ENCODE data around the gene LYZL1.
"Not testable (repeated sequence)": the region's sequence is repeated elsewhere in the genome, so short reads cannot be mapped to it uniquely, and the experiment has no call there.

Gene LYZL1

DNA sequence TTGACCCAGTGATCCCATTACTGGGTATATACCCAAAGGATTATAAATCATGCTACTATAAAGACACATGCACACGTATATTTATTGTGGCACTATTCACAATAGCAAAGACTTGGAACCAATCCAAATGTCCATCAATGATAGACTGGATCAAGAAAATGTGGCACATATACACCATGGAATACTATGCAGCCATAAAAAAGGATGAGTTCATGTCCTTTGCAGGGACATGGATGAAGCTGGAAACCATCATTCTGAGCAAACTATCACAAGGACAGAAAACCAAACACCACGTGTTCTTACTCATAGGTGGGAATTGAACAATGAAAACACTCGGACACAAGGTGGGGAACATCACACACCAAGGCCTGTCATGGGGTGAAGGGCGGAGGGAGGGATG, 48.7 kb downstream of the LYZL1 start:
- not testable (repeated sequence) for DNase-seq

DNA sequence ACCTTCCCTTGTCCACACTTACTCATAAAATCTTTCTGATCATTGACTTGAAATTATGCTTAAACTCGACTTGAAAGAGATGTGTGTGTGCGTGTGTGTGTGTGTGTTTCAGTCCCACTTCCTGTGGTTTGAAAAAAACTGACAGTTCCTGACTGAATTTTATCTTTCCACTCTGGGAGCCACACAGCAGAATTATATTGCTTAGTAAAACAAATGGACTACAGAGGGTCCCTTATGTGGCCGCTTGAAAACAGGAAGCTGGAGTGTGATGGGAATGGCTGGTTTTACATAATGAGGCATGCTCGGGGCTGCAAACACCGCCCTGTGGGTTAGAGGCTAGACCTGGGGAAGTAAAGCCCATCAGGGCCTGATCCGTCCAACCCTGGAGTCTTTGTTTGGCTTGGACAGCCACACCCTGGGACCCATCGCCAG, 54.8 kb downstream of the LYZL1 start:
- peak in 1 of 2 experiments; percentile 23 for DNase-seq

DNA sequence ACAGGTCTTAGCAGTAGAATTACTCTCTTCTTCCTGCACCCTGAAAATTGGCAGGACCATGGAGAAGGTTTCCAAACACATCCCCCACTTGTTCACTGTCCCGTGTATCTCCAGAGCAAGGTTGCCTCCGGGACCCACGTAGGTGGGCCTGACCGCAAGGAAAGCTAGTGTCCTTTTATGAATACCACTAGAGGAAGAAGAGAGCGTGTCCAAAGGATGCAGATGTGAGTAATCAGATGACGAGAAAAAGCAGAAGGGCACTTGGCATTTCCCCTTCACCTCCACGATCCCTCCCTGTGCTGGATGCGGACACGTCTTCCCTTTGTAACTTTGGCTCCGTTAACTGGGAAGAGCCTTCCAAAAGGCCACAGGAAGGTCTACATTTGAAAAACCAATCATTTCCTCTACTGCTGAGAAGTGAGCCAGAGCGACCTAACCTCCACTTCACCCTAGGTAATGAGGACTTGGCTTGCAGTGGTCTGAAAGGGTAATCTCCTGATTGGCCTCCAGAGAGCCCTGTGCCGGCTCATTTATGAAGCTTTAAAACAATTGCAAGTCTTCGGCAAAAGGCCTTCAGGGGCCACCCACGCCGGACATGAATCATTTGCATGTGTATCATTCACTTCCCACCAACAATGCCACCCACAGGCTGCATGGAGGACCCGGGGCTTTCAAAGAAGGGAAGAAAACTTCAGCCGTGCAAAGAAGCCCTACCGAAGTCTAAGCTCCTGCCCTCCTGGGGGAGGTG, 55.4 kb downstream of the LYZL1 start:
- no peak for DNase-seq

DNA sequence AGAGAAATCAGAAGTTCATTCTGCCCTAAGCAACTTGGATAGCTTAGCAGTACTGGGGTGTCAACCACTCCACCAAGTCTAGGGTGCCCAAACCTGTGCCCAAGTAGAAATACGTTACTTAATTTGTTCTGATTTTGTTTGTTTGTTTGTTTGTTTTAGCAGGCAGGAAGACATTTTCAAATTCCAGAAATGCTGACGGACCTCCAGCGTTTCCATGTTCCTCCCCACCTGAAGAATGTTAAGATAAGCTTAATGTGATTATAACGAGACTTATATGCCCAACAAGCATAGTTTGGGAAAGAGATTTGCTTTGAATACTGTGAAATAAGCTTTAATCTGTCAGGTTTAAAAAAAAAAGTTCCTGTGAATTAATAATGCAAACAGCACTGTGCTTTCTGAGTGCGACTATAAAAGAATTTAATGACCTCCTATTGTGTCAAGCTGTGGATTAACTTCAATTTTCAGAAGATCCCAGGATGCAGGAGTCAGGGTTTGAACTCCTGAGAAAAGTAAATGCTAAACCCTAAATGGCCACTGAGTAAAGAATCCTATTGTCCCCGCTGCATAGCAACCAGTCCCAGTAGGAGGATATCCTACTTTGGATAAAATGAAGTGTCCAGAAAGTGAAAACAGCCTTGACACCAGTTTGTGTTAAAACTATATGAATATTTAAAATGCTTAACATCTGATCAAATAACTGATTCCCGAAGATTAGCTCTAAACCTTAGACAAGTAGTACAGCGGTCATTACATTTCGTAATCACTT, 56.5 kb downstream of the LYZL1 start:
- no peak for DNase-seq

DNA sequence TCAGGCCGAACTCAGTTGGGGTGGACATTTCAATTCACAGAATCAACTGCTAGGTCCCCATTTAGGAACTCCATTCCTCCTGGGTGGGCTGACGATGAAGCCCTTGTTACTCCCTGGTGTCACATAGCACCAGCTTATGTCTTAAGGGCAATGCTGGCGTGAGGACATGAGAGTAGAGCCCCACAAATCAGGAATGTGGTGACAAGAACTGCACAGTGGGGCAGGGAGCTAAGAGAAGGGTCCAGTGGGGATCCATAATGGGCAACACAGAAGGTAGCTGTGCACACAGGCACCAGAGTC, 57.0 kb downstream of the LYZL1 start:
- no peak for DNase-seq

DNA sequence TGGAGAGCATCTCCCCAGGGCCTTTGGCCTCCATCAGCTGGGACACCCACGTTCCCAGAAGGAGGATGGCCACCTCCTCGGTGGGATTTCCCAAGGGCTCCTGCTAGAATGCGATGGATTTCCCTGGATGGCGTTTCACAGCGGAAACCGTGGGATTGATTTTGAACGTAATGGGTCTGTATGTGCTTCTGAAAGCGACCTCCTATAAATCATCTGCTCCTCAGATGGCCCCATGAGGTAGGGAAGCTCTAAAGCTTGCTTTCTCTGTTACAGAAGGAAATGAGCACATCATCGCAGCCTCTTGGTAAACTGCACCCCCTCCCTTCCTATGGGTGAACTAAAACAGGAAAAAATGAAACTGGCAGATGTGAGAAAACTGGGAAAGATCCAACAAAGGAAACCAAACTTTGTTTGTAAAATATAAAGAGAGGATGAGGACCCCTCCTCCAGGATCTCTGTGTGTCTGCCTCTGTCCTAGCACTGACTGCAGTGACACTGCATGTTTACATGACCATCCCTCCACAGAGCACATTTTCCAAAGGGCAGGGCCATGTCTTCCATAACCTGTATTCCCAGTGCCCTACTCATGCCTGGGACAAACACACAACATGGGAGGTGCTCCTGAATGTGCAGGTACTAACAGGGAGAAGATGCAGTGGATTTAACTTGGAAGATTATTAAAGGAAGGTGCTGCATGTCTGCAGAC, 57.6 kb downstream of the LYZL1 start:
- DNase-seq, result no peak

DNA sequence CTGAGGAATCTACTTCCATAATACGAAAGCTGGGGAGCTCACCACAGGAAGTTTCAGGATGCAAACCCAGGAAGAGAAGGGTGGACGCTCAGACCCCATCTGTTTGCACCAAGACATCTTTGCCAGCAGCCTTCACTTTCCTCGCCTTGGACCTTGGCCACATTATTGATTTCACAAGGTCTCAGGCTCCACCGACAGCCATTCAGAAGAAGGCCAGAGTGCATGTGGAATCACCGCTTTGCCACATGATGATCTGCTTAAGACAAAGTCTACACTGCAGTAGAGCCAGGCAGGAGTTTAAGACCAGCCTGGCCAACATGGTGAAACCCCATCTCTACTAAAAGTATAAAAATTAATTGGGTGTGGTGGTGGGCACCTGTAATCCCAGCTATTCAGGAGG, 60.0 kb downstream of the LYZL1 start:
- DNase-seq, result no peak

DNA sequence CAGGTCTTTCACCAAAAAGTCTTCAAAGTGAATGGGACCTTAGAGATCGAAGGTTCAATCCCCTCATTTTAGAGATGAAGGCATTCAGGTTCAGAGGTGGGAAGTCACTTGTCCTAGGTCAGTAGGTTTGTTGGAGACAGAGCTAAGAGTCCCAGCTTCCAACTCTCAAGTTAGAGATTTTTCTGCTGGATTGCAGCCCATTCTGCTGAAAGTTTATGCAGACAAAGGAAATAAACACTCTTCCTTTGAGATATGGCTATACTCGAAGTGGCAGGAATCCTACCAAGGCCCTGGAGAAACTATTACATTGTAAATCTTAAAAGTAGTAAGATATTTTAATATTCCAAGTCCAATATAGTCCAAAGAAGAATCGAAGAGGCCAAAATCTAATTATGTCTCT, 64.4 kb downstream of the LYZL1 start:
- no peak for DNase-seq

DNA sequence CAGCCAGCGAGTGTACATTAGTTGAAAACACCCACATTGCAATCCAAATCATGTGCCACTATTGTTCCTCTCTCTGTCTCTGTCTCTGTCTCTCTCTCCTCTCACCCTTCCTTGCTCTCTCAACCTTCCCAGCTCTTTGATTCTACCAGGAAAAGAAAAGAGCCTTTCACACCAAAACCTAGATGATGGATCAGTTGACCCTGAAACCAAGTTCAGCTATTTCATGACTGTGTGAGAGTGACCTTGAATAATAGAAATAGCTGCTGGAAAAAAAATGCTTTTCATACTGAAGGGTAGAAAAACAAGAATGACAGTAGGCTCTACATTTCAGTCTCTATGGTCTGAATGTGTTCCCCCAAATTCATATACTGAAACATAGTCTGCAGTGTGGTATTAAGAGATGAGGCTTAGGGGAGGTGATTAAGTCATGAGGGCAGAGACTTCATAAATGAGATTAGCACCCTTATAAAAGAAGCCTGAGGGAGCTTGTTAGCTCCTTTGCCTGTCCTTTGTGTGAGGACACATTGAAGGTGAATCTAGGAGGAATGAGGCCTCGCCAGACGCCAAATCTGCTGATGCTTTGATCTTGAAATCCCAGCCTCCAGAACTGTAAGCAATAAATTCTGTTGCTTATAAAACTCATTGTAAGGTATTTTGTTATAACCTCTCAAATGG, 65.2 kb downstream of the LYZL1 start:
- DNase-seq, result no peak

DNA sequence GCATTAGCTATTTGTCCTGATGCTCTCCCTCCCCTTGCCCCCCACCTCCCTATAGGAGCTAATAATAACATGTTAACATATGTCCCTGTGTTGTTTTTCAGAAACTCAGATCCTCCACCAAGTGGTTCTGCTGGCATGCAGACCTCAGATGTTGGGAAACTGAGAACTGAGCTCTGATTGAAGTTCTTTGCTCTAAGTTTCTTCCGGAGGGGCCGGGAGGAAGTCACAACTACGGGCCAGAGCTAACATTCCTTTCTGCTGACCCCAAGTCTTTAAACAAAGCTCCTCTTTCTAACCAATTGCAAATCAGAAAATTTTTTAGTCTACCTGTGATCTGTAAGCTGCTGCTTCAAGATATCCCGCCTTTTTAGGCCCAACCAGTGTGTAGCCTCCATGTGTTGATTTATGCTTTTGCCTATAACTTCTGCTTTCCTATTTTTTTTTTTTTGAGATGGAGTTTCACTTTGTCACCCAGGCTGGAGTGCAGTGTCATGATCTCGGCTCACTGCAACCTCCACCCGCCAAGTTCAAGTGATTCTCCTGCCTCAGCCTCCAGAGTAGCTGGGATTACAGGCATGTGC, 66.6 kb downstream of the LYZL1 start:
- DNase-seq, result no peak

DNA sequence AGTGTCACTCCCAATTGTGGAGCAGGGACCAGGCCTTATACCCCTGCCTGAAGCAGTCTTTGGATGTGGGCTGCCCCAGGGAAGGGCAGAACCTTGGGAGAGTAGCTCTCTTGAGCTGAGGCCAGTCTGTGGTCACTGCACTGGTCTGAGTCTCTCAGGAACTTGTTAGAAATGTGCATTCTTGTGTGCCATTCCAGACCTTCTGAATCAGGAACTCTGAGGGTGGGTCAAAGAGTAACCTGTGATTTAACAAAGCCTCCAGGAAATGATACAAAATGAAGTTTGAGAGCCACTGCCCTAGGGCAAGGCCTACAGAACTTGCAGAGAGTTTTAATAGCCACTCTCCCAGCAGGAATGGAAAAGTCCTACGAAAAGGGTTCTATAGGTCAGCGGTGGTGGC, 68.1 kb downstream of the LYZL1 start:
- DNase-seq, result no peak

DNA sequence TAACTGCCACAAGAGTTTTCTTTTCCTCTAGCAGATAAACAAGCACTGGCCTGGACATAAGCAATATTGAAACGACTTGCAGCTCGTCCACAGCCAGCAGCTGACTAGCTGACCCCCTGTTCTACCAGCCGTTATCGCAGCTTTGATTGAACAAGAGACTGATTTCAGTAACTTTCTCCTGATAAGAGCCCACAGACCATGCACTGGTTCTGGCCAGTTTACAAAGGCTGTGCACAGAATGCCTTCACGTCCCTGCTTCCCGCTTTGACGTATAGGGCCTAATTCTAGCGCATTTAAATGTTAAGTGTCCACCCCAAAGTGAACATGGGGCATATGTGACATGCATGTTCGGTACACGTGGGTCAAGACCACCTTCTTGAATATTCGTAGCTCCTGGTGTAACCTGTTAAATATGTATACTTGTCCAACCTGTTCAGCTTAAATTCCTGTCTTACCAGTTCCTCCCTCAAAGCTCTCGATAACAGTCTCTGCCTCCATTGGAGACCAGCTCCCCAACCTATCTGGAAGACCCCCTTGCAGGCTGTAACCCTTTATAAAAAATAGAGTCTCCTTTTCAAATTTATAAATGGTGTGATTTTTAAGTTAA, 69.2 kb downstream of the LYZL1 start:
- no peak for DNase-seq

DNA sequence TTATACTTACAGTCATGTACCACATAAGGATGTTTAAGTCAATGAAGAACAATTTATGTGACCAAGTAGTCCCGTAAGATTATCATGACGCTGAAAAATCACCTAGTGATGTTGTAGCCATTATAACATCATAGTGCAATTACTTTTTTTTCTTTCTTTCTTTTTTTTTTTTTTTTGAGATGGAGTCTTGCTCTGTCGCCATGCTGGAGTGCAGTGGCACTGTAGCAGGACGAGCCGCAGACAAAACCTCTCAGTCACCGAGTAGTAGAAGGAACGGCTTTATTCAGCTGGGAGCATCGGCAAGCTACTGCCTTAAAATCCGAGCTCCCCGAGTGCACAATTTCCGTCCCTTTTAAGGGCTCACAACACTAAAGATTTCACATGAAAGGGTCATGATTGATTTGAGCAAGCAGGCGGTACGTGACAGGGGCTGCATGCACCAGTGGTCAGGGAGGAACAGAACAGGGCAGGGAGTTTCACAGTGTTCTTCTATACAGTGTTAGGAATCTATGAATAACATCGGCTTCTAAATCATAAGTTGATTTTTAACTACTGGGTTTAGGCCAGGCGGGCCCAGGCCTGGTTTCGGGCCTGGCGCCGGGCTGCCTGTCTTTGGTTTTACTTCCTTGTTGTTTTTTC, 71.5 kb downstream of the LYZL1 start:
- DNase-seq, result not testable (repeated sequence)

All from Kasumi-1 (cell line).